ENCODE results near the gene CACNA1S. TPM values are rescaled to one million over a fixed set of nuclear protein-coding genes. Genes with fewer than 3 reads are reported as not detected.

Gene CACNA1S
- total and polyA plus RNA-seq, 2 experiments from 2014 or later: not detected

- Histone ChIP-seq H3K27ac (no peak overlapping the region), H2AFZ (no peak overlapping the region), H4K20me1 (ENCODE audit: insufficient read depth, poor library complexity, severe bottlenecking) (no peaks in the 10 kb centered on the region), H3K9me2 (replicated peaks; ENCODE audit: insufficient read depth) (no peaks in the 10 kb centered on the region), H3K4me1 (ENCODE audit: insufficient read depth) (no peaks in the 10 kb centered on the region), H3K9me3 (ENCODE audit: low read depth) (no peaks in the 10 kb centered on the region), H3K4me2 (no peak overlapping the region), H3K36me3 (replicated peaks; ENCODE audit: insufficient read depth, low read depth) (no peaks in the 10 kb centered on the region), H3K4me3 (no peak overlapping the region), H3K79me2 (no peaks in the 10 kb centered on the region), H3K27me3 (peaks cover 14% of the 10 kb centered on the region)
- no peak for DNase-seq (ENCODE audit: low spot score)
- TF ChIP-seq EZH2phosphoT487 (IDR thresholded peaks at IDR 0.05; ENCODE audit: low read depth, severe bottlenecking, unreplicated experiment) (no peak), EZH2 (IDR thresholded peaks at IDR 0.05; ENCODE audit: borderline replicate concordance) (no peak)
- WGBS (ENCODE audit: low lambda C conversion rate, missing lambda C conversion rate): 78% methylated on average over 7 of the region's 7 CpGs
Measured at GRCh38 chr1:201125800-201126199, 13.6 kb upstream of the CACNA1S start.

- no peaks in the 10 kb centered on the region for H3K4me1 ChIP-seq (ENCODE audit: insufficient read depth)
- WGBS (ENCODE audit: low lambda C conversion rate, missing lambda C conversion rate): 81% methylated on average over 9 of the region's 9 CpGs
- no peaks in the 10 kb centered on the region for H3K79me2 ChIP-seq
- no peak overlapping the region for H3K4me2 ChIP-seq
- DNase-seq (ENCODE audit: low spot score): no peak
- no peaks in the 10 kb centered on the region for H3K36me3 ChIP-seq (replicated peaks; ENCODE audit: insufficient read depth, low read depth)
- H2AFZ ChIP-seq: no peak overlapping the region
- TF ChIP-seq CTCF (IDR thresholded peaks at IDR 0.05; ENCODE audit: poor library complexity): no peak
- no peak for TF ChIP-seq EZH2phosphoT487 (IDR thresholded peaks at IDR 0.05; ENCODE audit: low read depth, severe bottlenecking, unreplicated experiment)
- TF ChIP-seq EZH2 (IDR thresholded peaks at IDR 0.05; ENCODE audit: borderline replicate concordance): no peak
- H3K27ac ChIP-seq: no peak overlapping the region
- peaks cover 22% of the 10 kb centered on the region for H3K27me3 ChIP-seq
- no peak overlapping the region for H3K4me3 ChIP-seq
- no peaks in the 10 kb centered on the region for H3K9me3 ChIP-seq (ENCODE audit: low read depth)
- no peaks in the 10 kb centered on the region for H3K9me2 ChIP-seq (replicated peaks; ENCODE audit: insufficient read depth)
- no peaks in the 10 kb centered on the region for H4K20me1 ChIP-seq (ENCODE audit: insufficient read depth, poor library complexity, severe bottlenecking)
Measured at GRCh38 chr1:201125019-201125418, 12.8 kb upstream of the CACNA1S start.

GRCh38 chr1:201123866-201124265 lies 11.6 kb upstream of the CACNA1S start:
- DNase-seq (ENCODE audit: low spot score): no peak
- Histone ChIP-seq H3K9me3 (ENCODE audit: low read depth) (no peaks in the 10 kb centered on the region), H4K20me1 (ENCODE audit: insufficient read depth, poor library complexity, severe bottlenecking) (no peaks in the 10 kb centered on the region), H2AFZ (no peak overlapping the region), H3K4me2 (no peak overlapping the region), H3K4me1 (ENCODE audit: insufficient read depth) (no peaks in the 10 kb centered on the region), H3K27ac (no peak overlapping the region), H3K36me3 (replicated peaks; ENCODE audit: insufficient read depth, low read depth) (no peaks in the 10 kb centered on the region), H3K4me3 (no peak overlapping the region), H3K9me2 (replicated peaks; ENCODE audit: insufficient read depth) (no peaks in the 10 kb centered on the region), H3K27me3 (peaks cover 29% of the 10 kb centered on the region), H3K79me2 (no peaks in the 10 kb centered on the region)
- no peak for TF ChIP-seq CTCF (IDR thresholded peaks at IDR 0.05; ENCODE audit: poor library complexity)
- no peak for TF ChIP-seq EZH2 (IDR thresholded peaks at IDR 0.05; ENCODE audit: borderline replicate concordance)
- TF ChIP-seq EZH2phosphoT487 (IDR thresholded peaks at IDR 0.05; ENCODE audit: low read depth, severe bottlenecking, unreplicated experiment): no peak
- 100% methylated on average over 1 of the region's 1 CpG for WGBS (ENCODE audit: low lambda C conversion rate, missing lambda C conversion rate)

- peaks cover 30% of the 10 kb centered on the region for H3K27me3 ChIP-seq
- H3K27ac ChIP-seq: no peak overlapping the region
- H3K9me2 ChIP-seq (replicated peaks; ENCODE audit: insufficient read depth): no peaks in the 10 kb centered on the region
- no peak overlapping the region for H3K4me2 ChIP-seq
- H3K36me3 ChIP-seq (replicated peaks; ENCODE audit: insufficient read depth, low read depth): no peaks in the 10 kb centered on the region
- no peak overlapping the region for H3K4me3 ChIP-seq
- H2AFZ ChIP-seq: no peak overlapping the region
- H3K4me1 ChIP-seq (ENCODE audit: insufficient read depth): no peaks in the 10 kb centered on the region
- H3K79me2 ChIP-seq: no peaks in the 10 kb centered on the region
- H4K20me1 ChIP-seq (ENCODE audit: insufficient read depth, poor library complexity, severe bottlenecking): no peaks in the 10 kb centered on the region
- TF ChIP-seq CTCF (IDR thresholded peaks at IDR 0.05; ENCODE audit: poor library complexity) (no peak), EZH2 (IDR thresholded peaks at IDR 0.05; ENCODE audit: borderline replicate concordance) (no peak), EZH2phosphoT487 (IDR thresholded peaks at IDR 0.05; ENCODE audit: low read depth, severe bottlenecking, unreplicated experiment) (no peak)
- no peak for DNase-seq (ENCODE audit: low spot score)
- no peaks in the 10 kb centered on the region for H3K9me3 ChIP-seq (ENCODE audit: low read depth)
- WGBS (ENCODE audit: low lambda C conversion rate, missing lambda C conversion rate): 86% methylated on average over 10 of the region's 10 CpGs
Measured at GRCh38 chr1:201122321-201122957, 10.2 kb upstream of the CACNA1S start.

All from hepatocyte (in vitro differentiated cells).